NB4 (cell line): Measurements from ENCODE around the gene NPL.

ENCODE experiments used
- CTCF ChIP-seq: IDR thresholded peaks from one replicate; pipeline ENCODE4 v1.5.1; 2012; ENCODE audit warnings: low read depth, low read length
- MAX ChIP-seq: IDR thresholded peaks from 2 replicates; pipeline ENCODE4 v1.6.1; 2011; ENCODE audit warnings: low read depth, low read length
- POLR2A ChIP-seq: IDR thresholded peaks from 2 replicates; pipeline ENCODE4 v1.6.1; 2011; ENCODE audit warnings: mild to moderate bottlenecking; ENCODE audit not compliant: insufficient read length; ENCODE audit errors: extremely low read depth

- TF ChIP-seq POLR2A (no peak), CTCF (no peak), MAX (no peak)
These were observed 28.2 kb downstream of the NPL start for GRCh38 chr1:182817802-182818201.
